SH-SY5Y (cell line): Measurements from ENCODE around the gene BRME1.

ENCODE experiments used
- GATA2 ChIP-seq: IDR thresholded peaks from 2 replicates; pipeline ENCODE4 v1.6.1; 2011; ENCODE audit warnings: mild to moderate bottlenecking, low read depth, low read length
- GATA3 ChIP-seq: IDR thresholded peaks from 2 replicates; pipeline ENCODE4 v1.6.1; 2011; ENCODE audit warnings: low read depth, mild to moderate bottlenecking, low read length, moderate library complexity

DNA sequence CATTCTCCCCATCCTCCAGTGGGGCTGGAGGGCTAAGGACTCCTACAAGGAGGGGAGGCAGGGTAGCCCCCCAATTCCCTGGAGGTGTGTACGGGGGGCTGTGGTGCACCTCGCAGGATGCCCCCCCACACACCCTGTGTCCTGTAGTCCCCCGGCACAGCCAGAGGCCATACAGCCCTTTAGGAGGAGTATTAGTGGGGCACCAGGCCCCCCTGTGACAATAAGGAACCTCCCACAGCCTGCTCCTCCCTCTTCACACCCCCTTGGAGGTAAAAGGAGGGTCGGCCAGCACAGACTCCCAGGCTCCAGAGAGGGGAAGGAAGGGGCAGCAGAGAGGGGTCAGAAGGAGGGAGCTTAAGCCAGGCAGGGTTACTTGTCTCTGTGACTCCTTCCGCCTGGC, 29.1 kb downstream of the BRME1 start, which contains the start of gene NANOS3:
- TF ChIP-seq GATA3: no peak
- TF ChIP-seq GATA2: no peak
